Measurements from ENCODE around the gene BAHCC1. TPM values are rescaled to one million over a fixed set of nuclear protein-coding genes. Genes with fewer than 3 reads are reported as not detected.

The BAHCC1 gene
- total and polyA plus RNA-seq, 9 of the 15 experiments (the other 6 are each of a cell fraction or from before 2014, with no cell fraction given): 0.14 to 26.9 (median 5.0) TPM

DNA sequence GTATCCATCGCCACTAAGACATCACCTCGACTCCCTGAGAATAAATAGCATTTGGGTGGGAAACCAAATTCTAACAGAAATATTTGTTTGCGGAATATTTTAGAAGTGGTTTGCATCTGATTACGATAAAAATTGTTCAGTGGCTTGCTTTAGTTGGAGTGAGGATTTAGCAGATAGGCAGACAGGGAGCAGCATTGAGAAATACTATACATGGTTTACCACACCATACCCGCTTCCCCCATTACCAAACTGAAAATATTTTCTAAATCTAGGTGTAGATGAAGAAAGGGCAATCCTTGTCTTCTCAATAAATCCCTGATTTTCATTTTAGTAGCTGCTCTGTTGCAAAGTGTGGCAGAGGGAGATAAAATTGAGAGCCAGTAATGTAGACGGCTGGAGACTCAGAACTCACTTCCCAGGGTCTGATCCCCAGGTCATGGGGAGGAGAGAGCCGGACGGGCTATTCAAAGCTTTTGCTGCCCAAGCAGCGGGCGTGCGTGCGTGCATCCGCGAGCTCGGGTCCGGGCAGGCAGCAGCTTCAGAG, 808 bp upstream of the BAHCC1 start:
- ChIA-PET POLR2A (interaction anchor here (0.6 to 1.7 kb wide), 16 partner anchors 11 to 1558 kb away, joined by 3 to 18 read pairs (median 3); no protein-coding TSS in a partner anchor), CTCF (ENCODE audit: low intra/inter-chr PET ratio) (interaction anchor here (0.7 to 1.1 kb wide), 2 partner anchors 90 to 99 kb away, joined by 4 to 5 read pairs; partner anchors contain the start of gene SLC38A10)
- H3K27me3 ChIP-seq (ENCODE audit: control insufficient read depth in 2 of 2, insufficient read depth in 2 of 2, low read length in 2 of 2): no peaks in the 10 kb centered on the region
- H3K9ac ChIP-seq (ENCODE audit: insufficient read depth in 1 of 2, low read depth in 2 of 2, low read length in 2 of 2): peak overlapping the region; percentile 51 to 84
- intact Hi-C loops (cut with micrococcal nuclease) (no loop called here), in situ Hi-C loops (cut with MboI) (loop anchor here (5.0 kb wide), 1 partner anchor 88 kb away; no protein-coding TSS in a partner anchor)
- H3K36me3 ChIP-seq (ENCODE audit: control insufficient read depth, insufficient read depth, low read length): peaks cover 9% of the 10 kb centered on the region; the same call in 2 of the 3 replicates
- ATAC-seq (peak; percentile 1; the same call in 2 of the 3 replicates), DNase-seq (ENCODE audit: extremely low read depth in 1 of 4, low spot score in 3 of 4) (peak in 1 of 4 experiments; percentile 49), FAIRE-seq (no peak)
- H2AFZ ChIP-seq (ENCODE audit: low read depth, low read length): peak overlapping the region; percentile 78
- BruUV-seq (replicated peaks): no TSS peak
- no peaks in the 10 kb centered on the region for H3K9me3 ChIP-seq (replicated peaks; ENCODE audit: control insufficient read depth, insufficient read depth, low read depth, low read length)
- peak overlapping the region; percentile 83 for H3K4me2 ChIP-seq (ENCODE audit: insufficient read depth, low read length)
- H4K20me1 ChIP-seq (replicated peaks; ENCODE audit: control insufficient read depth, insufficient read depth, low read length): no peaks in the 10 kb centered on the region; the same call in 1 of the 2 replicates
- H3K79me2 ChIP-seq (ENCODE audit: control insufficient read depth, insufficient read depth, low read length): peaks cover 38% of the 10 kb centered on the region
- peak overlapping the region; percentile 20 for H3K4me3 ChIP-seq
- no peaks in the 10 kb centered on the region for H3K9me1 ChIP-seq (ENCODE audit: control insufficient read depth, insufficient read depth, low read length)
- H3K4me1 ChIP-seq (replicated peaks in 1 of 2; ENCODE audit: control insufficient read depth in 2 of 2, insufficient read depth in 2 of 2, low read length in 2 of 2): peaks cover 23 to 88% of the 10 kb centered on the region in 2 experiments
- WGBS (ENCODE audit: insufficient coverage, low coverage, missing lambda C conversion rate): 5% methylated on average over 16 of the region's 16 CpGs
- TF ChIP-seq, protein P1, sequence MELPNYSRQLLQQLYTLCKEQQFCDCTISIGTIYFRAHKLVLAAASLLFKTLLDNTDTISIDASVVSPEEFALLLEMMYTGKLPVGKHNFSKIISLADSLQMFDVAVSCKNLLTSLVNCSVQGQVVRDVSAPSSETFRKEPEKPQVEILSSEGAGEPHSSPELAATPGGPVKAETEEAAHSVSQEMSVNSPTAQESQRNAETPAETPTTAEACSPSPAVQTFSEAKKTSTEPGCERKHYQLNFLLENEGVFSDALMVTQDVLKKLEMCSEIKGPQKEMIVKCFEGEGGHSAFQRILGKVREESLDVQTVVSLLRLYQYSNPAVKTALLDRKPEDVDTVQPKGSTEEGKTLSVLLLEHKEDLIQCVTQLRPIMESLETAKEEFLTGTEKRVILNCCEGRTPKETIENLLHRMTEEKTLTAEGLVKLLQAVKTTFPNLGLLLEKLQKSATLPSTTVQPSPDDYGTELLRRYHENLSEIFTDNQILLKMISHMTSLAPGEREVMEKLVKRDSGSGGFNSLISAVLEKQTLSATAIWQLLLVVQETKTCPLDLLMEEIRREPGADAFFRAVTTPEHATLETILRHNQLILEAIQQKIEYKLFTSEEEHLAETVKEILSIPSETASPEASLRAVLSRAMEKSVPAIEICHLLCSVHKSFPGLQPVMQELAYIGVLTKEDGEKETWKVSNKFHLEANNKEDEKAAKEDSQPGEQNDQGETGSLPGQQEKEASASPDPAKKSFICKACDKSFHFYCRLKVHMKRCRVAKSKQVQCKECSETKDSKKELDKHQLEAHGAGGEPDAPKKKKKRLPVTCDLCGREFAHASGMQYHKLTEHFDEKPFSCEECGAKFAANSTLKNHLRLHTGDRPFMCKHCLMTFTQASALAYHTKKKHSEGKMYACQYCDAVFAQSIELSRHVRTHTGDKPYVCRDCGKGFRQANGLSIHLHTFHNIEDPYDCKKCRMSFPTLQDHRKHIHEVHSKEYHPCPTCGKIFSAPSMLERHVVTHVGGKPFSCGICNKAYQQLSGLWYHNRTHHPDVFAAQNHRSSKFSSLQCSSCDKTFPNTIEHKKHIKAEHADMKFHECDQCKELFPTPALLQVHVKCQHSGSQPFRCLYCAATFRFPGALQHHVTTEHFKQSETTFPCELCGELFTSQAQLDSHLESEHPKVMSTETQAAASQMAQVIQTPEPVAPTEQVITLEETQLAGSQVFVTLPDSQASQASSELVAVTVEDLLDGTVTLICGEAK (IDR thresholded peaks at IDR 0.05): 0 out of 2 replicates have a peak, but pooled peaks have one; percentile 35
- TF ChIP-seq, protein P1 (CRISPR knock-in tag; IDR thresholded peaks at IDR 0.05): no peak
- 0 out of 2 replicates have a peak, but pooled peaks have one; percentile 8 for TF ChIP-seq HNRNPL (IDR thresholded peaks at IDR 0.05; ENCODE audit: low read depth, low read length)
- TF ChIP-seq, protein P2, sequence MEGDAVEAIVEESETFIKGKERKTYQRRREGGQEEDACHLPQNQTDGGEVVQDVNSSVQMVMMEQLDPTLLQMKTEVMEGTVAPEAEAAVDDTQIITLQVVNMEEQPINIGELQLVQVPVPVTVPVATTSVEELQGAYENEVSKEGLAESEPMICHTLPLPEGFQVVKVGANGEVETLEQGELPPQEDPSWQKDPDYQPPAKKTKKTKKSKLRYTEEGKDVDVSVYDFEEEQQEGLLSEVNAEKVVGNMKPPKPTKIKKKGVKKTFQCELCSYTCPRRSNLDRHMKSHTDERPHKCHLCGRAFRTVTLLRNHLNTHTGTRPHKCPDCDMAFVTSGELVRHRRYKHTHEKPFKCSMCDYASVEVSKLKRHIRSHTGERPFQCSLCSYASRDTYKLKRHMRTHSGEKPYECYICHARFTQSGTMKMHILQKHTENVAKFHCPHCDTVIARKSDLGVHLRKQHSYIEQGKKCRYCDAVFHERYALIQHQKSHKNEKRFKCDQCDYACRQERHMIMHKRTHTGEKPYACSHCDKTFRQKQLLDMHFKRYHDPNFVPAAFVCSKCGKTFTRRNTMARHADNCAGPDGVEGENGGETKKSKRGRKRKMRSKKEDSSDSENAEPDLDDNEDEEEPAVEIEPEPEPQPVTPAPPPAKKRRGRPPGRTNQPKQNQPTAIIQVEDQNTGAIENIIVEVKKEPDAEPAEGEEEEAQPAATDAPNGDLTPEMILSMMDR (IDR thresholded peaks at IDR 0.05 in 2 of 3, conservative IDR thresholded peaks at IDR 0.05 in 1 of 3; ENCODE audit: insufficient read depth in 2 of 3, low read depth in 1 of 3, low read length in 3 of 3): 0 out of 6 replicates have a peak, but pooled peaks of 1 of the 3 experiments have one; percentile 19
- TF ChIP-seq SP2 (IDR thresholded peaks at IDR 0.05; ENCODE audit: extremely low read depth, low read depth, low read length, poor library complexity, severe bottlenecking): no peak
- H3K27ac ChIP-seq (ENCODE audit: extremely low read depth, low read depth, low read length): peak overlapping the region; percentile 57
